ENCODE measurements around the gene LCN1.

DNA sequence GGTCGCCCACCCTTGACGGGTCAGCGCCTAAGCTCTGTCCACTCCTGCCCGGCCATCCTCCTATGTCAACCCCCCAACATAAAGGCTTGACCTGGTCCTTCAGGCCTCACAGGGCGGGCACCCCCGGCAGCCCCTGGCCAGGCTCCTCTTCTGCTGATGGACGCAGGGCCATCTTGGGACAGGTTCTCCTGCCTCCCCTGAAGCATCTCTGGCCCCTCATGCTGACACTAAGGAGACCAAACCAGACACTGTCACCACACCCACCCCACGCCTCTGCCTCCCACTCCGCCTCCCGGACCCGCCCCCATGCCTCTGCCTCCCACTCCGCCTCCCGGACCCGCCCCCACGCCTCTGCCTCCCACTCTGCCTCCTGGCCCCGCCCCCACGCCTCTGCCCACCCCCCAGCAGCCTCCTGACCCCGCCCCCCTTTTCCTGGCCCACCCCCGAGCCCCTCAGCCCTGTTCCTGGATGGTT, 31.5 kb downstream of the LCN1 start:
- TF ChIP-seq, protein P1, sequence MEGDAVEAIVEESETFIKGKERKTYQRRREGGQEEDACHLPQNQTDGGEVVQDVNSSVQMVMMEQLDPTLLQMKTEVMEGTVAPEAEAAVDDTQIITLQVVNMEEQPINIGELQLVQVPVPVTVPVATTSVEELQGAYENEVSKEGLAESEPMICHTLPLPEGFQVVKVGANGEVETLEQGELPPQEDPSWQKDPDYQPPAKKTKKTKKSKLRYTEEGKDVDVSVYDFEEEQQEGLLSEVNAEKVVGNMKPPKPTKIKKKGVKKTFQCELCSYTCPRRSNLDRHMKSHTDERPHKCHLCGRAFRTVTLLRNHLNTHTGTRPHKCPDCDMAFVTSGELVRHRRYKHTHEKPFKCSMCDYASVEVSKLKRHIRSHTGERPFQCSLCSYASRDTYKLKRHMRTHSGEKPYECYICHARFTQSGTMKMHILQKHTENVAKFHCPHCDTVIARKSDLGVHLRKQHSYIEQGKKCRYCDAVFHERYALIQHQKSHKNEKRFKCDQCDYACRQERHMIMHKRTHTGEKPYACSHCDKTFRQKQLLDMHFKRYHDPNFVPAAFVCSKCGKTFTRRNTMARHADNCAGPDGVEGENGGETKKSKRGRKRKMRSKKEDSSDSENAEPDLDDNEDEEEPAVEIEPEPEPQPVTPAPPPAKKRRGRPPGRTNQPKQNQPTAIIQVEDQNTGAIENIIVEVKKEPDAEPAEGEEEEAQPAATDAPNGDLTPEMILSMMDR (IDR thresholded peaks at IDR 0.05; ENCODE audit: insufficient read depth, low read length, poor library complexity, severe bottlenecking): no peak
- TF ChIP-seq EZH2phosphoT487 (conservative IDR thresholded peaks at IDR 0.05; ENCODE audit: low read length): no peak

Data from SU-DHL-6 (cell line).